HepG2 (cell line): ENCODE measurements around the gene WWTR1. TPM values are rescaled to one million over a fixed set of nuclear protein-coding genes. Genes with fewer than 3 reads are reported as not detected.

Experiments
- ATF7 ChIP-seq, 2 experiments: fragments of 450-650 bp in 1 of 2; sonication (generic) in 1 of 2; formaldehyde crosslinking in 1 of 2; IDR thresholded peaks; 2 replicates each; pipeline versions ENCODE4 v1.4.0 to v1.6.1; 2016 to 2020; ENCODE audit warnings: antibody characterized with exemption in 1 of 2, mild to moderate bottlenecking in 1 of 2, missing genetic modification reagents in 1 of 2
- DZIP1 ChIP-seq: sonication (generic); formaldehyde crosslinking; IDR thresholded peaks from 2 replicates; pipeline ENCODE4 v1.5.0; 2020; ENCODE audit warnings: mild to moderate bottlenecking, missing genetic modification reagents
- IRF9 ChIP-seq: sonication (generic); formaldehyde crosslinking; IDR thresholded peaks from 2 replicates; pipeline ENCODE4 v1.8.0; 2022; ENCODE audit warnings: missing genetic modification reagents, mild to moderate bottlenecking, borderline replicate concordance
- KAT8 ChIP-seq: IDR thresholded peaks from 2 replicates; pipeline ENCODE4 v1.6.1; 2016; ENCODE audit warnings: missing genetic modification reagents, missing compliant biosample characterization
- KDM5B ChIP-seq: sonication (generic); formaldehyde crosslinking; IDR thresholded peaks from 2 replicates; pipeline ENCODE4 v1.4.0; 2020; ENCODE audit warnings: missing genetic modification reagents, mild to moderate bottlenecking, borderline replicate concordance
- MXI1 ChIP-seq: IDR thresholded peaks from 3 replicates; pipeline ENCODE4 v1.6.1; 2012; ENCODE audit warnings: low read depth, low read length, inconsistent platforms, borderline replicate concordance
- NR2F6 ChIP-seq, 2 experiments: IDR thresholded peaks; 2 replicates each; pipeline ENCODE4 v1.6.1; 2016; ENCODE audit warnings: antibody characterized with exemption in 1 of 2, mild to moderate bottlenecking in 1 of 2
- PATZ1 ChIP-seq: sonication (generic); formaldehyde crosslinking; IDR thresholded peaks from 2 replicates; pipeline ENCODE4 v1.4.0; 2020; ENCODE audit warnings: missing genetic modification reagents
- POGK ChIP-seq: sonication (generic); formaldehyde crosslinking; conservative IDR thresholded peaks from 2 replicates; pipeline ENCODE4 v1.8.0; 2022; ENCODE audit warnings: mild to moderate bottlenecking, moderate library complexity, missing genetic modification reagents
- SKI ChIP-seq: fragments of 450-650 bp; IDR thresholded peaks from one replicate; pipeline ENCODE4 v1.6.1; 2018; ENCODE audit warnings: mild to moderate bottlenecking; ENCODE audit not compliant: partially characterized antibody
- THAP7 ChIP-seq: sonication (generic); formaldehyde crosslinking; IDR thresholded peaks from 2 replicates; pipeline ENCODE4 v1.8.1; 2023; ENCODE audit warnings: mild to moderate bottlenecking, missing genetic modification reagents
- ZNF703 ChIP-seq: sonication (generic); formaldehyde crosslinking; IDR thresholded peaks from 2 replicates; pipeline ENCODE4 v1.5.1; 2020; ENCODE audit warnings: missing genetic modification reagents, mild to moderate bottlenecking, moderate library complexity, borderline replicate concordance
- ZNF746 ChIP-seq: sonication (generic); formaldehyde crosslinking; IDR thresholded peaks from 2 replicates; pipeline ENCODE4 v1.8.0; 2022; ENCODE audit warnings: mild to moderate bottlenecking, missing genetic modification reagents
- ZSCAN5A ChIP-seq: sonication (generic); formaldehyde crosslinking; IDR thresholded peaks from 2 replicates; pipeline ENCODE4 v1.8.0; 2022; ENCODE audit warnings: mild to moderate bottlenecking, missing genetic modification reagents, borderline replicate concordance
- polyA plus RNA-seq, 8 experiments: library from polyadenylated mRNA; depleted of rRNA in 3 of 8; stranded (reverse) in 7 of 8; unstranded in 1 of 8; fragments of >200 nt; fragmentation: Illumina TruSeq in 4 of 8; extraction: Trizol in 4 of 8; gene quantifications; 2 replicates each; pipeline versions ENCODE4 v1.2.1 to v1.2.3, GENCODE V29; 2011 to 2016; ENCODE audit warnings: low read depth in 4 of 8, missing spikeins in 1 of 8, mixed read lengths in 1 of 8; ENCODE audit not compliant: insufficient read depth in 1 of 8
- total RNA-seq, 5 experiments: library from RNA; depleted of rRNA; stranded (reverse); fragments of >200 nt; fragmentation: Illumina TruSeq; extraction: Trizol; gene quantifications; 2 replicates each; pipeline ENCODE4 v1.2.3, GENCODE V29; 2016; ENCODE audit warnings: low read depth in 1 of 5

WWTR1 gene
- total and polyA plus RNA-seq, 2 of the 13 experiments (the other 11 are each of a cell fraction or from before 2014, with no cell fraction given), result 19.7 to 139 TPM

- TF ChIP-seq ZSCAN5A (CRISPR knock-in tag) (0 out of 2 replicates have a peak, but pooled peaks have one; percentile 14), MXI1 (no peak), NR2F6 (IDR thresholded peaks at IDR 0.05) (no peak), NR2F6 (CRISPR knock-in tag; IDR thresholded peaks at IDR 0.05) (no peak), ATF7 (IDR thresholded peaks at IDR 0.05) (no peak), ATF7 (CRISPR knock-in tag; IDR thresholded peaks at IDR 0.05) (no peak), POGK (peak; percentile 50; the same call in 1 of the 2 replicates), DZIP1 (peak; percentile 12; the same call in 1 of the 2 replicates), ZNF746 (CRISPR knock-in tag) (0 out of 2 replicates have a peak, but pooled peaks have one; percentile 4), SKI (peak; percentile 40), IRF9 (CRISPR knock-in tag) (0 out of 2 replicates have a peak, but pooled peaks have one; percentile 15), ZNF703 (CRISPR knock-in tag) (0 out of 2 replicates have a peak, but pooled peaks have one; percentile 42), PATZ1 (CRISPR knock-in tag) (no peak), KAT8 (CRISPR knock-in tag) (no peak), THAP7 (CRISPR knock-in tag) (no peak), KDM5B (CRISPR knock-in tag) (peak; percentile 60; the same call in 1 of the 2 replicates)
Observed at GRCh38 chr3:149657321-149657925, 402 bp downstream of the WWTR1 start (continued).
